ENCODE data around the gene PRPF39. TPM values are rescaled to one million over a fixed set of nuclear protein-coding genes. Genes with fewer than 3 reads are reported as not detected.

PRPF39 gene
- total RNA-seq, 4 donors from 2014 or later, result 11.7 to 33.6 (median 16.8) TPM

GRCh38 chr14:45150386-45150890 is 66.5 kb downstream of the PRPF39 start:
- 92% methylated on average over 4 of the region's 4 CpGs for WGBS
- intact Hi-C loops (cut with DNase I), result no loop called here

GRCh38 chr14:45156067-45156466 is 72.2 kb downstream of the PRPF39 start:
- intact Hi-C loops (cut with DNase I), result no loop called here
- Histone ChIP-seq H3K27ac (replicated peaks in 1 of 4) (no peak overlapping the region), H3K27me3 (no peaks in the 10 kb centered on the region), H3K36me3 (no peaks in the 10 kb centered on the region), H3K4me3 (no peak overlapping the region), H3K4me1 (no peaks in the 10 kb centered on the region), H3K9me3 (no peaks in the 10 kb centered on the region)
- TF ChIP-seq EP300 (IDR thresholded peaks at IDR 0.05), result no peak
- no peak for TF ChIP-seq POLR2A (IDR thresholded peaks at IDR 0.05; ENCODE audit: low read depth)
- TF ChIP-seq CTCF (IDR thresholded peaks at IDR 0.05), result no peak
- no peak for TF ChIP-seq POLR2AphosphoS5 (IDR thresholded peaks at IDR 0.05)
- no peak for DNase-seq (ENCODE audit: extremely low spot score)

More at GRCh38 chr14:45150386-45150890, 66.5 kb downstream of the PRPF39 start:
- Histone ChIP-seq H3K27me3 (no peaks in the 10 kb centered on the region), H3K4me1 (no peaks in the 10 kb centered on the region), H3K9me3 (no peaks in the 10 kb centered on the region), H3K27ac (replicated peaks in 1 of 4) (no peak overlapping the region), H3K36me3 (peaks cover 0 to 9% (median 2%) of the 10 kb centered on the region in 4 donors), H3K4me3 (no peak overlapping the region)
- DNase-seq (ENCODE audit: extremely low spot score), result no peak
- TF ChIP-seq POLR2A (IDR thresholded peaks at IDR 0.05; ENCODE audit: low read depth), result no peak
- TF ChIP-seq EP300 (IDR thresholded peaks at IDR 0.05), result no peak
- TF ChIP-seq POLR2AphosphoS5 (IDR thresholded peaks at IDR 0.05), result no peak
- TF ChIP-seq CTCF (IDR thresholded peaks at IDR 0.05), result no peak

Small RNA genes within 50 kb of the gene (small RNA-seq; reads per million reads assigned to genes)
- 0 to 0.37 (median 0) reads per million in 3 donors for gene RF00151
- 11,254 to 13,282 (median 11,349) reads per million in 3 donors for gene SNORD127

Other genes with a start within 250 kb of the PRPF39 start
- 10 to 100 TPM in 1 of 4 donors, 1 to 10 TPM in 3; 7.6 to 10.8 (median 8.9) TPM for gene KLHL28, start 122.2 kb upstream of the PRPF39 start, total RNA-seq
- 10 to 100 TPM; 11.8 to 17.9 (median 14.9) TPM for gene TOGARAM1, start 121.9 kb upstream of the PRPF39 start, total RNA-seq
- gene FKBP3, start 50.4 kb downstream of the PRPF39 start, total RNA-seq, result 10 to 100 TPM; 28.5 to 68.1 (median 31.3) TPM
- 1 to 10 TPM; 2.6 to 7.1 (median 3.2) TPM for gene FANCM, start 51.8 kb downstream of the PRPF39 start, total RNA-seq
- gene MIS18BP1, start 169.1 kb downstream of the PRPF39 start, total RNA-seq, result 10 to 100 TPM; 10.8 to 20.8 (median 12.7) TPM

Measured in esophagus muscularis mucosa (tissue), 4 donors.